Measurements from ENCODE around the gene ADPRHL1.

ADPRHL1 gene

DNA sequence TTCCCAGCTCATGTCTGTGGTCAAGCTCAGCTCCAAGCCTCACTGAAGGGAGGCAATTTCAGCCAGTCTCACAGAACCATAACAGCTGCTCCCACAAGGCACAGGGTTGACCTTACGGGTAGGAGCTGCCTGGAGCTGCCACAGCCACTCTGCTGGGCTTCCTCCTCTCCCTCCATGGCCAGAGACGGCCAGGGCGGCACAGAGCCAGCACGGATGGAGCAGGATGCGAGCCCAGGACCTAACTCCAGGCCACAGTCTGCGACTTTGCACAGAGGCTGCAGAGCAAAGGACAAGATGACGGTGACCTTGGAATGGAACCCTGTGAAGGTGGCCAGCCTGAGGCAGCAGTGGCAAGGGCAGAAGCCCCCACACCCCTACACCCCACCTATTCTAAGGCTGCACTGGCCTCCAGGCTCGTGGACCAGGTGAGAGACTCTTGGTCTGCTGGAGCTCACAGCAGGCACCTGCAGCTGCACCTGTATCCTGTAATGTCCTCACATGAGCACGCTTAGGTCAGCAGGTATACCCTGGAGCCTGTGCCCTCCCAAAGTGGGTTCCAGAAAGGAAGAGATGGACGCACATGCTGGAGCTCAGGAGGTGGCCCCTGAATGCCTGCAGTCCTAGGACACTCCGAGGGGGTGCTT is 29.6 kb downstream of the ADPRHL1 start:
- no peak overlapping the region for H3K27ac Mint-ChIP-seq
- peaks cover 6% of the 10 kb centered on the region for H3K27me3 Mint-ChIP-seq
- no peaks in the 10 kb centered on the region for H3K36me3 Mint-ChIP-seq (ENCODE audit: low read depth)
- no peaks in the 10 kb centered on the region for H3K4me1 Mint-ChIP-seq (ENCODE audit: low read depth)
- no peaks in the 10 kb centered on the region for H3K9me3 Mint-ChIP-seq
- no peak overlapping the region for H3K4me3 Mint-ChIP-seq

DNA sequence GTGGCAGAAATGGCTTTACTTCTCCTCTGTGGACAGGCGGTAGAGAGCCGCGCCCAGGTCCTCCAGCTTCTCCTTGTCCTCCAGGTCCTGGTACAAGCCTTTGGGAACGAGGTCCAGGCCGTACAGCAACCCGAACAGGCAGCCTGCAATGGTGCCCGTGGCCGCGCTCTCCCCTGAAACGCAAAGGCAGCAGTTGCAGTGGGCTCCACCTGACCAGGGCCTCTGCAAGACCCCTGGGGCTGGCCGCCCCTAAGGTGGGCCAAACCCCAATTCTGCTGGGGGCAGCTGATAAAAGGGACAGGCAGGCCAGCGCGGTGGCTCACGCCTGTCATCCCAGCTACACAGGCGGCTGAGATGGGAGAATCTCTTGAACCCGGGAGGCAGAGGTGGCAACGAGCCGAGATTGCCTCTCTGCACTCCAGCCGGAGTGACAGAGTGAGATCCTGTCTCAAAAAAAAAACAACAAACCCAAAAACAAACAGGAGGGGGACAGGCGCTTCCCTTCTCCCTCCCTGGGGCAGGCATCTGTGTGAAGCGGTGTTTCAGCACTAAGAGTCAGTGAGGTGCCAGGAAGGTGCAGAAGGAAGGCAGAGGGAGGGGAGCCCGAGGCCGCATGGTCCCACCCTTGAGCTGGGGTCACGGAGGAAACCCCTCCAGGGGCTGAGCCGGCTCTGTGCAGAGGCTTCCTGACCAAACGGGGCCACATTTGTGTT is 30.3 kb downstream of the ADPRHL1 start:
- no peak overlapping the region for H3K27ac Mint-ChIP-seq
- no peak overlapping the region for H3K4me3 Mint-ChIP-seq
- peaks cover 6% of the 10 kb centered on the region for H3K27me3 Mint-ChIP-seq
- H3K4me1 Mint-ChIP-seq (ENCODE audit: low read depth) = no peaks in the 10 kb centered on the region
- no peaks in the 10 kb centered on the region for H3K36me3 Mint-ChIP-seq (ENCODE audit: low read depth)
- no peaks in the 10 kb centered on the region for H3K9me3 Mint-ChIP-seq

DNA sequence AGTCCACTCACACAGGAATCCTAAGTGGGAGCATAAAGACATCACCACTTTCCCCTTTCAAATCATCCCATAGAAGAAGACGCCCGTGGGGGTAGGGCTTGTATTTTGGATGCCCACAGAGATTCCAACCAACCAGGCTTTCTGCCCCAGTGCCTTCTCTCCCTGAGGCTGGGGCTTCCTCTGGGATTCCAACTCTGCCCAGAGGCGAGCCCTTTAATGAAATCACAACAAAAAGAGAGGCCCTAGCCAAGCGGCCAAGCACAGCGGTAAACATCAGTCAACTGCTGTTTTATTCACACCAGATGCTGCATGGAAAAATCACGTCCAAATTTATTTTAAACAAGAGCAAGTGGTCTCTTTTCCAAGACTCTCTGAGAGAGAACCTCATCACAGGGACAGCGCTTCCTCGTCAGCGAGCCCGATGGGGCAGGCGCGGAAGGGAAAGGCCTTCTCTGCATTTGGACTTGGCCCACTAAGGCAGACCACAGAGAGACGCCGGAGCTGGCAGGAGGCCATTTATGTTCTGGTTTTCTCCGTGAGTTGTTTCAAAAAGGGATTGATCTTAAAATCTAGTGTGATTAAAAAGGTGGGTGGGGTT is 31.5 kb downstream of the ADPRHL1 start:
- H3K27ac Mint-ChIP-seq = no peak overlapping the region
- H3K36me3 Mint-ChIP-seq (ENCODE audit: low read depth) = no peaks in the 10 kb centered on the region
- H3K4me1 Mint-ChIP-seq (ENCODE audit: low read depth) = no peaks in the 10 kb centered on the region
- H3K9me3 Mint-ChIP-seq = no peaks in the 10 kb centered on the region
- H3K27me3 Mint-ChIP-seq = peaks cover 6% of the 10 kb centered on the region
- H3K4me3 Mint-ChIP-seq = no peak overlapping the region

DNA sequence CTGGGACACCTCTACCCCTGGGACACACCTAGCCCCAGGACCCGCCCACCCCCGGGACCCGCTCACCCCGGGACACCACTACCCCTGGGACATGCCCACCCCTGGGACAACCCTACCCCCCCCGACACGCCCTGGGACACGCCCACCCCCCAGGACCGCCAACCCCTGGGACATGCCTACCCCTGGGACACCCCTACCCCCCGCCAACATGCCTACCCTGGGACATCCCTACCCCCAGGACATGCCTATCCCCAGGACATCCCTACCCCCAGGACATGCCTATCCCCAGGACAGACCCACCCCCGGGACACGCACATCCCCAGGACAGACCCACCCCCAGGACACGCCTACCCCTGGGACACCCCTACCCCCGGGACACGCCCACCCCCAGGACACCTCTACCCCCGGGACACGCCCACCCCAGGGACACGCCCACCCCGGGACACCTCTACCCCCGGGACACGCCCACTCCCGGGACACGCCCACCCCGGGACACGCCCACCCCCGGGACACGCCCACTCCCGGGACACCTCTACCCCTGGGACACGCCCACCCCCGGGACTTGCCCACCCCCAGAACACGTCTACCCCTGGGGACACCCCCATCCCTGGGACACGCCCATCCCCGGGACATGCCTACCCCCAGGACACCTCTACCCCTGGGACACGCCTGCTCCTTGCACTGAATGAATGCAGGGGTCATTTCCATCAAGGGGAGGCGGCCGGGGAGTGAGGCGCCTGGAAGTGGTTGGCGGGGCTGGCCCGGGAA is 32.3 kb downstream of the ADPRHL1 start:
- H3K4me3 Mint-ChIP-seq = no peak overlapping the region
- no peak overlapping the region for H3K27ac Mint-ChIP-seq
- H3K9me3 Mint-ChIP-seq = no peaks in the 10 kb centered on the region
- no peaks in the 10 kb centered on the region for H3K36me3 Mint-ChIP-seq (ENCODE audit: low read depth)
- no peaks in the 10 kb centered on the region for H3K4me1 Mint-ChIP-seq (ENCODE audit: low read depth)
- peaks cover 6% of the 10 kb centered on the region for H3K27me3 Mint-ChIP-seq

DNA sequence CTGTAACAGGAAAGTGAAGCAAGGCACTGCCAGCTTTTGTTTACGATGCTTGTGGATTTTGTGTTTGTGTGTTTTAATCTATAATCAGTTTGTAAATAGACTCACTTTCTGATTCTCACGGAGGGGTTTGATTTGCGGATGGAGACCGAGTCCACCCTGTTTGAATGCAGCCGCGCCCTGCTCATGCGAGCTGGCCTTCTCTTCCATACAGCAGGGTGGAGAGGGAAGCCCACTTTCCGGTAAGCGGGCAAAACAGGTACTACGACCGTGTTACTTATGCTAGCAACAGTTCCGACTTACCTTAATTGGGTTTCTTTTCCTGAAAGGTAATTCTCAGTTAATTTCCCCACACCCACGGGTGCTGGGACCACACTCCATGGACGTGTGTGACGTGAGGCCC is 33.1 kb downstream of the ADPRHL1 start:
- no peak overlapping the region for H3K27ac Mint-ChIP-seq

DNA sequence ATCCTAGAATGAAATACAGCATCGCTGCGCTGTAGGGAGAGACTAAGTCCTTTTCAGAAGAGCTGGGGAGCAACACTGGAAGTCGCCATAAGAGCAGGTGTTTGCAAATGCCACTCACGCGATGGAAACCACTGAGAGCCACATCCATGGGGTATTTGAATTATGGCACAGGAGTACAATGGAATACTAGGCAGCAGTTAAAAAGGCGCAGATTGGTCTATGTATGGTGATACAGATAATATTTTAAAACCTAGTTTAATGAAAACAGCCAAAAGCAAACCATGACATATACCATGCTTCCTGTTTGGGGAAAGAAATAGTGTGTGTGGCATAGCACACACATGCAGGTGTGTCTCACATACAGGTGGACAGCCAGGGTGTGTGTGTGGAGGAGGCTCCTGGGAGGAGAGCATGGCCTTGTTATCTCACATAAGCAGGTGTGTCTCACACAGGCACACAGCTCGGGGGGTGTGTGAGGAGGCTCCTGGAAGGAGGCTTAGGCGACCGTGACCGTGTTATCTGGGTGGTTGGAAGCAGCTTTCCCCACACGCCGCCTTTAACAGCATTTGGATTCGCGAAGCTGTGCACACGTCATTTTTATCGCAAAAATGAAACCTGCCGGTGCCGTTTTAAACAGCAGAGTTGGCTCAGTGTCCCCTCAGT is 33.6 kb downstream of the ADPRHL1 start:
- no peaks in the 10 kb centered on the region for H3K9me3 Mint-ChIP-seq
- H3K4me3 Mint-ChIP-seq = no peak overlapping the region
- no peaks in the 10 kb centered on the region for H3K36me3 Mint-ChIP-seq (ENCODE audit: low read depth)
- H3K4me1 Mint-ChIP-seq (ENCODE audit: low read depth) = no peaks in the 10 kb centered on the region
- no peak overlapping the region for H3K27ac Mint-ChIP-seq
- H3K27me3 Mint-ChIP-seq = peaks cover 6% of the 10 kb centered on the region

More for the DNA sequence above, 33.1 kb downstream of the ADPRHL1 start:
- H3K36me3 Mint-ChIP-seq (ENCODE audit: low read depth) = no peaks in the 10 kb centered on the region
- H3K27me3 Mint-ChIP-seq = peaks cover 6% of the 10 kb centered on the region
- no peaks in the 10 kb centered on the region for H3K4me1 Mint-ChIP-seq (ENCODE audit: low read depth)
- no peaks in the 10 kb centered on the region for H3K9me3 Mint-ChIP-seq
- no peak overlapping the region for H3K4me3 Mint-ChIP-seq

DNA sequence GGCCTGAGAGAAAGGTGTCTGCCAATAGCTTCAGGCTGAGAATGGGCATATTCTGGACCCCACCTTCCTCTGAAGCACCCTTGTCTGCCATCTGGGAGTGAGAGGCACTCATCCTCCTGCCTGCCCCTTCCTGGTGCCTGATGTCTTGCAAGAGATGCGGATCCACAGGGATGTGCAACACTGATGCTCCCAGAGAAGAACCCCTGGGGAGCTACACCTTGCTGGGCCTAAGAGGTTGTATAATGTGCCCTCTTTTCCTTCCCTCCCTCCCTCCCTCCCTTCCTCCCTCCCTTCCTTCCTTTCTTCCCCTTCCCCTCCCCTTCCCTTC is 34.6 kb downstream of the ADPRHL1 start:
- Mint-ChIP-seq H3K36me3 (ENCODE audit: low read depth) (no peaks in the 10 kb centered on the region), H3K4me3 (no peak overlapping the region), H3K27ac (no peak overlapping the region), H3K9me3 (no peaks in the 10 kb centered on the region), H3K27me3 (peaks cover 6% of the 10 kb centered on the region), H3K4me1 (ENCODE audit: low read depth) (no peaks in the 10 kb centered on the region)

DNA sequence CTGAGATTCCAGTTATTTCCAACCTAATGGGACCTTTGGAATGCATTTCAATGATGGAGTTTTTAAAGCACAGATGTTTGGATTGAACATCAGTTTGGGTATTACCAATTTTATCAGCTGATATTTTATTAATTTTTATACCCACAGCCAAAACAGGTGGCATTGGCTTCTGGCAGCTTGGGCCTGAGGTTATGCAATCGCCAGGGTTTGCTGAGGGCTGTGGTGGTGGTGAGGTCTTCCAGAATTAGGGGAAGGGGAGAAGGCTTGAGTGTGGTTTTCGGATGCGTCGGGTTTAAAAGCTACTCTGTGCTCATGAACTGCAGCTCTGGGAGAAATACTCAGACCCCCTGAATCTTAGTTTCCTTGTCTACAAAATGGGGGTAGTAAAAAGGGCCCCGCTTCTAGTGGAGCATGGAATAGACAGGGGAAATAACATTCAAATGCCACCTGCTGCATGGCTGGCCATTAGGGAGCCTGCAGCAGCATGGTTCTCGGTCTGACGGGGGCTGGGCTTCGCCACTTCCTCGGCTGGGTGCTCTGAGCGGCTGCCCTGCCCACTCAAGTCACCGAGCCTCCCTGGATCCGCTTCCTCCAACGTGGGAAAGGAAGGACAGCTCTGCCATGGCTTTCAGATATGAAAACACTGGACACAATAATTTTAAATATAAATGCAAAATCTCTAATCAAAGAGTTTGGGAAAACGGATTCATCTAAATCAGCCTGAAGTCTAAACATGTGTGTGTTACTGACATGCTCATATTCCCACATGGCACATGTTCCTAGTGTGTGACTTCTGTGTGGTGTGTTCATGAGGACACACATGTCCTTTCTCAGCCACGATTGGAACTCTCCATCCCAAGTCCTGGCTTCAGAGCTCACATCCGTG is 35.2 kb downstream of the ADPRHL1 start:
- Mint-ChIP-seq H3K4me1 (ENCODE audit: low read depth) (no peaks in the 10 kb centered on the region), H3K4me3 (no peak overlapping the region), H3K27ac (no peak overlapping the region), H3K9me3 (no peaks in the 10 kb centered on the region), H3K27me3 (peaks cover 6% of the 10 kb centered on the region), H3K36me3 (ENCODE audit: low read depth) (no peaks in the 10 kb centered on the region)

DNA sequence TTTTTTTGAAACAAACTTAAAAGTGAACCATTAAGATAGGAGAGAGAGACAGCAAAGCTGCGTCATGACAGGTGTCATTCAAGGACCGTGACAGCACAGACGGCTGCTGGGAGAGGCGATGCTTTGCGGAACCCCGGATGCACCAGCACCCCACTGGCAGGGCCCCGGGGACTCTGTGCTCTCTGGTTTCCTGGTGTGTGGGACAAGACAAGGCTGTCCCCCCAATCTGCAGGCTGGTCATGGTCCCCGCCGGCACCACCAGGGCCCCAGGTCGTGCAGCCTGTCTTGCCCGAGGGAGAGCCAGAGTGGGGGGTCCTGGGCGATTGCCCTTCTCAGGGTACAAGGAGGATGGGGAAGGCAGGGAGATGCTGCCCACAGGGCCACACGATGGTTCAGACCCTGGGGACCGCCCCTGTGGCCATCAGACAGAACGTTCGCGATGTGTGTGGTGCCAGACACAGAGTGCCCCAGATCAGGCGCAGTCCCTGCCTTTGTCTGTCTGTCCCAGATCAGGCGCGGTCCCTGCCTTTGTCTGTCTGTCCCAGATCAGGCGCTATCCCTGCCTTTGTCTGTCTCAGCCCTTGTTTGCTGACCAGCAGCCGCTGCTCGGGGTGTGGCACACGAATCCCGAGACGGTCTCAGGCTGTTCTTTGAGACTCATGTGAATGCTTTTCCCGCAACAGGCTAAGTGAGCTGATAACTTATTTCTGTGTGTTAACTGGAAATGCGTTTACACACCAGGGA is 36.1 kb downstream of the ADPRHL1 start:
- H3K4me1 Mint-ChIP-seq (ENCODE audit: low read depth) = no peaks in the 10 kb centered on the region
- H3K36me3 Mint-ChIP-seq (ENCODE audit: low read depth) = no peaks in the 10 kb centered on the region
- H3K27ac Mint-ChIP-seq = no peak overlapping the region
- no peak overlapping the region for H3K4me3 Mint-ChIP-seq
- H3K27me3 Mint-ChIP-seq = peaks cover 6% of the 10 kb centered on the region
- H3K9me3 Mint-ChIP-seq = no peaks in the 10 kb centered on the region

DNA sequence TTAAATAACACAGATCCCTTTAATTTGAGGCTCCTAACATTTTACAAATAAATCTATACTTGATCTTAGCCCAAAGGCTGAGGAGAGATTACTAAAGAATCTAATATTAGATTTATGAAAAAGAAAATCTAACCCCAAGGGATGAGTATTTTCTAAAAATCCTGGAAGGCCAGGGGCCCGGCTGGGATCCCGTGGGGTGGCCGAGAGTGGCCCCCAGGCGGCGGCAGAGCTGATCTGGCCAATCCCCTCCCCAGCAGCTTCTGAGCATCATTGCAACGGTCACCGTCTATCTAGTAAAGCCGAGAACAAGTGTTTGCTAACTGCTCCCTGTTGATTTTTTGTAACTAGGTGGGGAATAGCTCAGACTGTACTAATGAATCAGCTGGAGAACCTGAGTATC is 37.5 kb downstream of the ADPRHL1 start:
- no peaks in the 10 kb centered on the region for H3K4me1 Mint-ChIP-seq (ENCODE audit: low read depth)
- no peaks in the 10 kb centered on the region for H3K36me3 Mint-ChIP-seq (ENCODE audit: low read depth)
- no peak overlapping the region for H3K27ac Mint-ChIP-seq
- H3K4me3 Mint-ChIP-seq = no peak overlapping the region
- H3K9me3 Mint-ChIP-seq = no peaks in the 10 kb centered on the region
- peaks cover 6% of the 10 kb centered on the region for H3K27me3 Mint-ChIP-seq

DNA sequence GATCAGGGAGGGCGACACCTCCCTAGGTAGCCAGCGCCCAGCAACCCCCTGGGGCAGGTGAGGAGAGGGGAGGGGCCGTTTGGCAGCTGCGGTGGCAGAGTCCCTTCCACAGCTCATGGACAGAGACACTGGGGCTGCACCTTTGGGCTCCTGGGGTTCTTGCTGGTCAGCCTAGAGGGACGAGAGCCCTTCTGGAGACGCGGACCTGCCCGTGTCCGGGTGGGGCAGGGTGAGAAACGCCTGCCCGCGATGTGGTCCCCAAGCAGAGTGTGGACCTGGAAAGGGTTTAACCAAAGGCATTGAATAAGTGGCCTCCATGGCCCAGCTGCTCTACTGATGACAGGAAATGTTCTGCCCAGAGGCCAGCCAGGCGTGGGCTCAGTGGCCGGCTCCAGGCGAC is 38.3 kb downstream of the ADPRHL1 start:
- Mint-ChIP-seq H3K27me3 (peaks cover 6% of the 10 kb centered on the region), H3K4me3 (no peak overlapping the region), H3K4me1 (ENCODE audit: low read depth) (no peaks in the 10 kb centered on the region), H3K36me3 (ENCODE audit: low read depth) (no peaks in the 10 kb centered on the region), H3K27ac (no peak overlapping the region), H3K9me3 (no peaks in the 10 kb centered on the region)

DNA sequence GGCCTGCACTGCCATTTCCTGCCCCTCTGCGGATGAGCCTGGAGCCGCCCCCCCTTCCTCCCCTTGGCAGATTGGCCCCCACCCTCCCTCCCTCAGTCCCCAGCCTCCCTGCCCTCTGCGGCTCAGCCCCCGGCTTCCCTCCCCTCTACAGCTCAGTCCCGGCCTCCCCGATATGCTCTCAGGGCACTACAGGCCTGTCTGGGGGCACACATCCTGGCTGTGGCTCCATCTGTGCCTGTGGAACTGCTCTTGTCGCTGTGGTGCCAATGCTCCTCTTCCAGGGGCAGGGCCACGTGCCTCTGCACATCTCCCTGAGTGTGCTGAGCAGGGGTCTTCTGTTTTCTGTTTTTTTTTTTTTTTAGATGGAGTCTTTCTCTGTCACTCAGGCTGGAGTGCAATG is 39.0 kb downstream of the ADPRHL1 start:
- Mint-ChIP-seq H3K27ac (no peak overlapping the region), H3K9me3 (no peaks in the 10 kb centered on the region), H3K36me3 (ENCODE audit: low read depth) (no peaks in the 10 kb centered on the region), H3K4me1 (ENCODE audit: low read depth) (no peaks in the 10 kb centered on the region), H3K4me3 (no peak overlapping the region), H3K27me3 (peaks cover 2% of the 10 kb centered on the region)

DNA sequence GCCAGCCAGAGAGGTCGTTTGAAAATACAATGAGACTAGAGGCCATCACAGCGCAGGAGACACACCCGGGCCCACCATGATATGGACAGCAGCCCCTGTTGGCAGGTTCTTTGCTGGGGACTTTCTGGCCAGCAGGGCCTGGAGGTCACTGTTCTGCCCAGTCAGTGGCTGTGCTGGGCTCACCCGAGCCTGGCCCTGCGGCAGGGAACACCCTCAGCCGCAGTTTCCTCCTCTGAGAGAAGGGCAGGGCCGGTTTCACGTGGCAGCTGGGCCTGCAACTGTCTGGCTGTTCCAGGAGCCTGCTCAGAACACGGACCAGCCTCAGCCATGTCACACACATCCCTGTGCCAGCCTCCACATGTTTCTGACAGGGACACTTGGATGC is 39.4 kb downstream of the ADPRHL1 start:
- H3K27ac Mint-ChIP-seq = no peak overlapping the region
- no peaks in the 10 kb centered on the region for H3K4me1 Mint-ChIP-seq (ENCODE audit: low read depth)
- no peaks in the 10 kb centered on the region for H3K27me3 Mint-ChIP-seq
- H3K4me3 Mint-ChIP-seq = no peak overlapping the region
- no peaks in the 10 kb centered on the region for H3K36me3 Mint-ChIP-seq (ENCODE audit: low read depth)
- H3K9me3 Mint-ChIP-seq = no peaks in the 10 kb centered on the region
